ENCODE measurements around the gene SLC12A7. TPM values are rescaled to one million over a fixed set of nuclear protein-coding genes. Genes with fewer than 3 reads are reported as not detected.

The SLC12A7 gene
- total and polyA plus RNA-seq, 9 of the 15 experiments (the other 6 are each of a cell fraction or from before 2014, with no cell fraction given), result 0.01 to 3.1 (median 0.56) TPM

- TF ChIP-seq SIN3A (IDR thresholded peaks at IDR 0.05; ENCODE audit: borderline replicate concordance in 2 of 2, control insufficient read depth in 1 of 2, low read depth in 2 of 2, low read length in 2 of 2), result no peak
- no peak for TF ChIP-seq ZBTB2 (IDR thresholded peaks at IDR 0.05)
- TF ChIP-seq CBX1 (IDR thresholded peaks at IDR 0.05; ENCODE audit: low read depth), result no peak
- TF ChIP-seq ZNF354B (CRISPR knock-in tag; IDR thresholded peaks at IDR 0.05), result no peak
- TF ChIP-seq ETV5 (CRISPR knock-in tag; IDR thresholded peaks at IDR 0.05; ENCODE audit: low read depth), result no peak
- TF ChIP-seq ZNF146 (CRISPR knock-in tag; IDR thresholded peaks at IDR 0.05; ENCODE audit: unreplicated experiment), result no peak
- TF ChIP-seq SMC3 (conservative IDR thresholded peaks at IDR 0.05; ENCODE audit: insufficient read depth, low read depth, low read length), result peak; percentile 78
- TF ChIP-seq, protein P1, sequence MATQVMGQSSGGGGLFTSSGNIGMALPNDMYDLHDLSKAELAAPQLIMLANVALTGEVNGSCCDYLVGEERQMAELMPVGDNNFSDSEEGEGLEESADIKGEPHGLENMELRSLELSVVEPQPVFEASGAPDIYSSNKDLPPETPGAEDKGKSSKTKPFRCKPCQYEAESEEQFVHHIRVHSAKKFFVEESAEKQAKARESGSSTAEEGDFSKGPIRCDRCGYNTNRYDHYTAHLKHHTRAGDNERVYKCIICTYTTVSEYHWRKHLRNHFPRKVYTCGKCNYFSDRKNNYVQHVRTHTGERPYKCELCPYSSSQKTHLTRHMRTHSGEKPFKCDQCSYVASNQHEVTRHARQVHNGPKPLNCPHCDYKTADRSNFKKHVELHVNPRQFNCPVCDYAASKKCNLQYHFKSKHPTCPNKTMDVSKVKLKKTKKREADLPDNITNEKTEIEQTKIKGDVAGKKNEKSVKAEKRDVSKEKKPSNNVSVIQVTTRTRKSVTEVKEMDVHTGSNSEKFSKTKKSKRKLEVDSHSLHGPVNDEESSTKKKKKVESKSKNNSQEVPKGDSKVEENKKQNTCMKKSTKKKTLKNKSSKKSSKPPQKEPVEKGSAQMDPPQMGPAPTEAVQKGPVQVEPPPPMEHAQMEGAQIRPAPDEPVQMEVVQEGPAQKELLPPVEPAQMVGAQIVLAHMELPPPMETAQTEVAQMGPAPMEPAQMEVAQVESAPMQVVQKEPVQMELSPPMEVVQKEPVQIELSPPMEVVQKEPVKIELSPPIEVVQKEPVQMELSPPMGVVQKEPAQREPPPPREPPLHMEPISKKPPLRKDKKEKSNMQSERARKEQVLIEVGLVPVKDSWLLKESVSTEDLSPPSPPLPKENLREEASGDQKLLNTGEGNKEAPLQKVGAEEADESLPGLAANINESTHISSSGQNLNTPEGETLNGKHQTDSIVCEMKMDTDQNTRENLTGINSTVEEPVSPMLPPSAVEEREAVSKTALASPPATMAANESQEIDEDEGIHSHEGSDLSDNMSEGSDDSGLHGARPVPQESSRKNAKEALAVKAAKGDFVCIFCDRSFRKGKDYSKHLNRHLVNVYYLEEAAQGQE (IDR thresholded peaks at IDR 0.05; ENCODE audit: borderline replicate concordance), result peak; percentile 52; the same call in 1 of the 2 replicates
- TF ChIP-seq, protein P1 (CRISPR knock-in tag; IDR thresholded peaks at IDR 0.05; ENCODE audit: low read depth), result no peak
- no peak for TF ChIP-seq IRF9 (tag; IDR thresholded peaks at IDR 0.05)
- TF ChIP-seq ZNF740 (CRISPR knock-in tag; IDR thresholded peaks at IDR 0.05), result no peak
- no peak for TF ChIP-seq ZNF740 (tag; IDR thresholded peaks at IDR 0.05)
- TF ChIP-seq TCFL5 (CRISPR knock-in tag; conservative IDR thresholded peaks at IDR 0.05), result no peak
- no peak for TF ChIP-seq ELK1 (CRISPR knock-in tag; IDR thresholded peaks at IDR 0.05)
These were observed 59.0 kb downstream of the SLC12A7 start (continued) for GRCh38 chr5:1052641-1053390.

Data from K562 (cell line).